ENCODE data around the gene ABCC9. TPM values are rescaled to one million over a fixed set of nuclear protein-coding genes. Genes with fewer than 3 reads are reported as not detected.
A peak's percentile ranks its signal among the peaks of the same experiment; 100 is the strongest.

ABCC9 gene
- total and polyA plus RNA-seq, 12 donors: 2.1 to 35.0 (median 18.5) TPM

DNA sequence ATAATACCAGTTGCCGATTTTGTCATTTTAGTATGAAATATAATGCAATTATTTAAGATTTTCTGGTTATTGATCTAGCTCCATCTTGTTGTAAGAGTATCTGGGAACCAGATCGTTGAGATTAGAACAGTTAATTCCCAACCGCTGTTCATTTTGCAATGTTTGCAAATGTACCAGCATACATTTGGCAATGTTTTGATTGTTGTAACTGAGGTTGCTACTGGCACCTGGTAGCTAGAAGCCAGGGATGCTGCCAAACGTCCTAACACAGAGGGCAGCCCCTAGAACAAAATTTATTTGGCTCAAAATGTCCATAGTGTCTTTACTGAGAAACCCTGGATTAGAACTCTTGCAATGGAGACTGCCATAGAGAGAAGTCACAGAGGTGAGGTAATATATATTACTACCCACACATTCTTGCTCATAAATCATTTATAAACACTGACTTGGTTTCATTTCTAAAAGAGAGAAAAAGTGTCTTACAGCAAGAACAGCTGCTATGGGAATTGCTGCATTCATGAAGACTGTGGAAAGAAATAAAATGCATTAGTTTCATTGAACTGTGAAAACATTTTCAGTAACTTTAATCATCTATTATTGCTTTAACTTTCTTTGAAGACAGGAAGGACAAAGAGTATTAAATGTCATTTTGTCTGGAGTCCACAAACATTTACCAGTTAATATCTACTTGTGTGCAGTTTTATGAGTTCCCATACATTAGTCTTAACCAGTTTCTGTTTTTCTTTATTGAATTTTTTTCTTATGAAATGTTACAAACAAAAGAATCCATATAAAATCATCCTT, 46.2 kb downstream of the ABCC9 start:
- Histone ChIP-seq H3K27ac (no peak overlapping the region), H3K4me1 (replicated peaks in 1 of 2) (no peaks in the 10 kb centered on the region), H3K27me3 (no peaks in the 10 kb centered on the region), H3K4me3 (no peak overlapping the region), H3K36me3 (replicated peaks in 1 of 2) (no peaks in the 10 kb centered on the region), H3K9me3 (replicated peaks in 1 of 3) (no peaks in the 10 kb centered on the region)
- intact Hi-C loops (cut with DNase I): no loop called here
- no peak for DNase-seq
- WGBS, 4 donors: 63 to 80% (median 67%) methylated on average over 4 of the region's 4 CpGs
- TF ChIP-seq, protein P1, sequence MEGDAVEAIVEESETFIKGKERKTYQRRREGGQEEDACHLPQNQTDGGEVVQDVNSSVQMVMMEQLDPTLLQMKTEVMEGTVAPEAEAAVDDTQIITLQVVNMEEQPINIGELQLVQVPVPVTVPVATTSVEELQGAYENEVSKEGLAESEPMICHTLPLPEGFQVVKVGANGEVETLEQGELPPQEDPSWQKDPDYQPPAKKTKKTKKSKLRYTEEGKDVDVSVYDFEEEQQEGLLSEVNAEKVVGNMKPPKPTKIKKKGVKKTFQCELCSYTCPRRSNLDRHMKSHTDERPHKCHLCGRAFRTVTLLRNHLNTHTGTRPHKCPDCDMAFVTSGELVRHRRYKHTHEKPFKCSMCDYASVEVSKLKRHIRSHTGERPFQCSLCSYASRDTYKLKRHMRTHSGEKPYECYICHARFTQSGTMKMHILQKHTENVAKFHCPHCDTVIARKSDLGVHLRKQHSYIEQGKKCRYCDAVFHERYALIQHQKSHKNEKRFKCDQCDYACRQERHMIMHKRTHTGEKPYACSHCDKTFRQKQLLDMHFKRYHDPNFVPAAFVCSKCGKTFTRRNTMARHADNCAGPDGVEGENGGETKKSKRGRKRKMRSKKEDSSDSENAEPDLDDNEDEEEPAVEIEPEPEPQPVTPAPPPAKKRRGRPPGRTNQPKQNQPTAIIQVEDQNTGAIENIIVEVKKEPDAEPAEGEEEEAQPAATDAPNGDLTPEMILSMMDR (IDR thresholded peaks at IDR 0.05): no peak
- TF ChIP-seq POLR2A (IDR thresholded peaks at IDR 0.05): no peak

DNA sequence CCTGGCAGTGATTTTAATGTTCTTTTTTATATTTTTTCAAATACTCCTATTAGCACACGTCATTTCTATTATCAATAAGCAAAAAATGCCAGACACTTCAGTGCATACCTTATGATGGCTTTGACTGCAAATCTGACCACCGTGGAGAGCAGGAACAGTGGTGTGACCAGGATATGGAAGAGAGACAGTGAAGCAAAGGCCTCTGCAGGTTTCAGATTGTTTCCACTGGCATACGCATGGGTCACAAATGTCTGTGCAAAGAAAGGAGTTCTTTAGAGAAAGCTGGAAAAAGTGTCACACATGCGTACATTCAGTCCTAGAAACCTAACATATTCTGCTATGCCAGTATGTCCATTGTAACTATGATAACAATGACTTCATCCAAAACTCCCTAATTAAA, 47.3 kb downstream of the ABCC9 start:
- no peak overlapping the region for H3K4me3 ChIP-seq
- H3K36me3 ChIP-seq (replicated peaks in 1 of 2): no peaks in the 10 kb centered on the region
- no peak for DNase-seq
- H3K27ac ChIP-seq: no peak overlapping the region
- H3K9me3 ChIP-seq (replicated peaks in 1 of 3): no peaks in the 10 kb centered on the region
- TF ChIP-seq, protein P1 (IDR thresholded peaks at IDR 0.05): no peak
- TF ChIP-seq POLR2A (IDR thresholded peaks at IDR 0.05): no peak
- H3K27me3 ChIP-seq: no peaks in the 10 kb centered on the region
- H3K4me1 ChIP-seq (replicated peaks in 1 of 2): no peaks in the 10 kb centered on the region
- WGBS, 4 donors: 81 to 90% (median 85%) methylated on average over 4 of the region's 4 CpGs
- intact Hi-C loops (cut with DNase I): no loop called here

DNA sequence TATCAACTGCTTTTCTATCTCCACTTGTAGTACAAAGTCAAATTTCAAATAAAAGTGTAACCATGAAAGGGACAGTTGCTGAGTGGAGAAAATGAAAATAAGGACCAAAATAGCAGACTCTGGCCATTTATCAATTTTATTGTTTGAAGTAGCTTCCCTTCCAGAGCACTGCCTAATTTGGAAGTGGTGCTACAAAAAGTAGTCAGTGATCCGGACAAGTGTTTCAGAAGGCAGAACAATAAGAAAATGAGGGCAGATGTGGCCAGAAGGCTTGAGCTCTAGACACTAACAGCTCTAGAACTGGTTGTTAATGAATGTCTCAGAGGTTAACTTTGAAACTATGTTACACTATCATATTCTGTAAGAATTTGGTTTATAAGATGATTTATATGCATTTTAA, 48.9 kb downstream of the ABCC9 start:
- intact Hi-C loops (cut with DNase I): no loop called here
- Histone ChIP-seq H3K27me3 (no peaks in the 10 kb centered on the region), H3K4me1 (replicated peaks in 1 of 2) (no peaks in the 10 kb centered on the region), H3K36me3 (replicated peaks in 1 of 2) (no peaks in the 10 kb centered on the region), H3K4me3 (no peak overlapping the region), H3K27ac (no peak overlapping the region), H3K9me3 (replicated peaks in 1 of 3) (no peaks in the 10 kb centered on the region)
- no peak for TF ChIP-seq POLR2A (IDR thresholded peaks at IDR 0.05)
- TF ChIP-seq, protein P1 (IDR thresholded peaks at IDR 0.05): no peak
- WGBS, 4 donors: 33 to 49% (median 36%) methylated on average over 1 of the region's 1 CpG
- DNase-seq: no peak

DNA sequence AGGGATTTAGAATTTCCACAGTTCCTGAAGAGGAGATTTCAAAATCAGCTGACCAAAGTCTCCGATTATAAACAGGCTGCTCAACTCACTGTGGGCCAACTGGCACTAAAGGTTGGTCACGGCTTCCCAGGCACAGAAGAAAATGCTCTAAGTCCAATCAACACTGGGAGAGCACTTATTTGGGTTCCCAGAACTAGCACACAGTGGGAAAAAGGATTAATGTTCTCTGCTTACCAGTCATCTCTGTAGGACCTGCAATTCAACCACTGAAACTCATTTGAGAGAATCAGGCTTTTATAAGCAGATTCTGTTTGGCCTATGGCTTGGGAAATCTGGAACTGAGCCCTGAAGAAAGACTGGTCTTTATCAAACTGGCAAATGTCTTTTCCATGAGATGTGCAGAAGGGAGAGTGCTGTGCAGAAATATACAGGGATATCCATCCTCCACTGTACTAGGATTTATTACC, 49.4 kb downstream of the ABCC9 start:
- H3K27ac ChIP-seq: peak overlapping the region in 1 of 5 donors; percentile 7
- no peaks in the 10 kb centered on the region for H3K4me1 ChIP-seq (replicated peaks in 1 of 2)
- H3K27me3 ChIP-seq: no peaks in the 10 kb centered on the region
- no peak for DNase-seq
- WGBS, 4 donors: 74 to 81% (median 76%) methylated on average over 2 of the region's 2 CpGs
- no peak for TF ChIP-seq POLR2A (IDR thresholded peaks at IDR 0.05)
- TF ChIP-seq, protein P1 (IDR thresholded peaks at IDR 0.05): no peak
- intact Hi-C loops (cut with DNase I): no loop called here
- H3K9me3 ChIP-seq (replicated peaks in 1 of 3): no peaks in the 10 kb centered on the region
- H3K36me3 ChIP-seq (replicated peaks in 1 of 2): no peaks in the 10 kb centered on the region
- no peak overlapping the region for H3K4me3 ChIP-seq
